HG02884 (cell line): ENCODE data around the gene CRISPLD2.
"Not testable (repeated sequence)": the region's sequence is repeated elsewhere in the genome, so short reads cannot be mapped to it uniquely, and the experiment has no call there.

ENCODE experiments used
- ATAC-seq: cut with Tn5 transposase; IDR thresholded peaks from one replicate; pipeline ENCODE4 v1.9.1; 2021; ENCODE audit warnings: mild to moderate bottlenecking, moderate library complexity; ENCODE audit not compliant: unreplicated experiment

CRISPLD2 gene

GRCh38 chr16:84856203-84856581 lies 36.4 kb downstream of the CRISPLD2 start:
- ATAC-seq: not testable (repeated sequence)

GRCh38 chr16:84856811-84857210 lies 37.0 kb downstream of the CRISPLD2 start:
- ATAC-seq: not testable (repeated sequence)

GRCh38 chr16:84859681-84860080 lies 39.9 kb downstream of the CRISPLD2 start:
- no peak for ATAC-seq

- ATAC-seq: no peak
Measured at GRCh38 chr16:84860383-84860782, 40.6 kb downstream of the CRISPLD2 start.

GRCh38 chr16:84861671-84862070 lies 41.9 kb downstream of the CRISPLD2 start:
- no peak for ATAC-seq

- no peak for ATAC-seq
Measured at GRCh38 chr16:84862804-84863480, 43.2 kb downstream of the CRISPLD2 start.

GRCh38 chr16:84863481-84863814 lies 43.7 kb downstream of the CRISPLD2 start:
- no peak for ATAC-seq

- ATAC-seq: no peak
Measured at GRCh38 chr16:84864326-84864955, 44.7 kb downstream of the CRISPLD2 start.

GRCh38 chr16:84867696-84868095 lies 47.9 kb downstream of the CRISPLD2 start:
- ATAC-seq: no peak

GRCh38 chr16:84868328-84868727 lies 48.5 kb downstream of the CRISPLD2 start:
- ATAC-seq: no peak

- ATAC-seq: no peak
Measured at GRCh38 chr16:84868829-84869472, 49.2 kb downstream of the CRISPLD2 start.

GRCh38 chr16:84869473-84869845 lies 49.7 kb downstream of the CRISPLD2 start:
- no peak for ATAC-seq

GRCh38 chr16:84872971-84873370 lies 53.2 kb downstream of the CRISPLD2 start:
- not testable (repeated sequence) for ATAC-seq

- no peak for ATAC-seq
Measured at GRCh38 chr16:84874004-84874435, 54.2 kb downstream of the CRISPLD2 start.

GRCh38 chr16:84874553-84874952 lies 54.8 kb downstream of the CRISPLD2 start:
- ATAC-seq: no peak

GRCh38 chr16:84874983-84875382 lies 55.2 kb downstream of the CRISPLD2 start:
- ATAC-seq: no peak

- no peak for ATAC-seq
Measured at GRCh38 chr16:84875846-84876245, 56.1 kb downstream of the CRISPLD2 start.

- no peak for ATAC-seq
Measured at GRCh38 chr16:84876873-84877606, 57.3 kb downstream of the CRISPLD2 start.

- ATAC-seq: no peak
Measured at GRCh38 chr16:84878770-84879169, 59.0 kb downstream of the CRISPLD2 start.

GRCh38 chr16:84879569-84880487 lies 60.0 kb downstream of the CRISPLD2 start:
- no peak for ATAC-seq
